Spleen (tissue), 11 donors: ENCODE results near the gene RBBP6. TPM values are rescaled to one million over a fixed set of nuclear protein-coding genes. Genes with fewer than 3 reads are reported as not detected.

ENCODE experiments used
- DNase-seq: peaks from one replicate; pipeline ENCODE4 v3.0.0-alpha.2; 2020
- H3K27ac ChIP-seq, 8 donors: fragments of 200-600 bp; sonication (generic) in 7 of 8; 1 replicate in 4 of 8; 2 replicates in 4 of 8; pipeline versions ENCODE4 v1.5.0 to v1.8.0; 2016 to 2021; ENCODE audit warnings: inconsistent platforms in 4 of 8, mild to moderate bottlenecking in 4 of 8, moderate library complexity in 1 of 8
- H3K27me3 ChIP-seq, 7 donors: fragments of 200-600 bp; sonication (generic) in 6 of 7; replicated peaks in 1 of 7; 1 replicate in 4 of 7; 2 replicates in 3 of 7; pipeline versions ENCODE4 v1.5.0 to v1.8.0; 2016 to 2021; ENCODE audit warnings: inconsistent platforms in 3 of 7, mild to moderate bottlenecking in 1 of 7
- H3K36me3 ChIP-seq, 6 donors: fragments of 200-600 bp; sonication (generic) in 5 of 6; 1 replicate in 4 of 6; 2 replicates in 2 of 6; pipeline versions ENCODE4 v1.5.0 to v1.8.0; 2016 to 2021; ENCODE audit warnings: inconsistent platforms in 2 of 6
- H3K4me1 ChIP-seq, 6 donors: fragments of 200-600 bp; sonication (generic) in 5 of 6; 1 replicate in 3 of 6; 2 replicates in 3 of 6; pipeline versions ENCODE4 v1.5.0 to v1.8.0; 2016 to 2021; ENCODE audit warnings: inconsistent platforms in 3 of 6
- H3K4me3 ChIP-seq, 8 donors: fragments of 200-600 bp; sonication (generic) in 7 of 8; 1 replicate in 4 of 8; 2 replicates in 4 of 8; pipeline versions ENCODE4 v1.5.0 to v1.8.0; 2016 to 2021; ENCODE audit warnings: inconsistent platforms in 4 of 8, mild to moderate bottlenecking in 4 of 8, moderate library complexity in 2 of 8
- H3K9me3 ChIP-seq, 8 donors: fragments of 200-600 bp; sonication (generic) in 7 of 8; 1 replicate in 4 of 8; 2 replicates in 4 of 8; pipeline versions ENCODE4 v1.5.0 to v1.8.0; 2016 to 2021; ENCODE audit warnings: inconsistent platforms in 4 of 8
- CTCF ChIP-seq, 11 experiments: fragments of 200-600 bp in 7 of 11; fragments of 450-650 bp in 4 of 11; sonication (generic) in 4 of 11; IDR thresholded peaks in 8 of 11; conservative IDR thresholded peaks in 3 of 11; 1 replicate in 7 of 11; 2 replicates in 4 of 11; pipeline versions ENCODE4 v1.4.0 to v1.8.0; 2016 to 2021; ENCODE audit warnings: antibody characterized with exemption in 11 of 11, inconsistent platforms in 4 of 11, mild to moderate bottlenecking in 1 of 11
- POLR2A ChIP-seq, 3 donors: fragments of 450-650 bp; IDR thresholded peaks; one replicate each; pipeline ENCODE4 v1.5.1; 2017; ENCODE audit warnings: antibody characterized with exemption in 3 of 3, mild to moderate bottlenecking in 1 of 3
- POLR2AphosphoS5 ChIP-seq, 3 donors: sonication (generic); formaldehyde crosslinking; IDR thresholded peaks; one replicate each; pipeline ENCODE4 v1.5.1; 2017; ENCODE audit warnings: antibody characterized with exemption in 3 of 3
- WGBS, 5 donors: extraction: QIAGEN DNeasy Blood & Tissue Kit in 3 of 5; methylation state at CpG; one replicate each; pipeline versions ENCODE4 v1.1.5 to v1.1.7; 2013 to 2018; 5-methylcytosine and 5-hydroxymethylcytosine counted together
- intact Hi-C: fragments of 100-400 bp; cut with DNase I; formaldehyde crosslinking; loops from one replicate; pipeline ENCODE4 v1.15.0; 2023; ENCODE audit warnings: low total_unique reads
- polyA plus RNA-seq, 3 donors: library from polyadenylated mRNA; stranded (reverse); fragments of 200-250 nt; gene quantifications; one replicate each; pipeline ENCODE4 v1.2.1, GENCODE V29; 2013
- total RNA-seq, 7 donors: library from RNA; depleted of rRNA in 3 of 7; stranded (reverse); fragments of >200 nt in 3 of 7; fragmentation: NEBNext Ultra II Directional in 4 of 7; extraction: Animal tissue kit (Norgen Biotek cat#: 25700) in 4 of 7; gene quantifications; one replicate each; pipeline versions ENCODE4 v1.1.0 to v1.2.1, GENCODE V29; 2016 to 2021
- donor health status: healthy with polysubstance abuse.
- donor health status: DM: no; HTN: no; CAD: no; lungs with moderate emphysema.
- donor health status: DM: no; HTN: no; CAD: no.
- donor health status: Bipolar disorder and iron deficiency.
- donor health status: healthy.
- donor health status: DM: no; HTN: no; CAD: no.
- donor health status: DM: yes; HTN: yes; CAD: no.

RBBP6 gene
- total and polyA plus RNA-seq, 10 donors = 34.3 to 83.9 (median 66.4) TPM

GRCh38 chr16:24511792-24512191, 27.6 kb upstream of the RBBP6 start:
- no peak for DNase-seq
- Histone ChIP-seq H3K4me3 (no peak overlapping the region), H3K9me3 (no peaks in the 10 kb centered on the region), H3K27me3 (peaks cover 0 to 11% (median 0%) of the 10 kb centered on the region in 7 donors), H3K4me1 (peaks cover 0 to 2% (median under 1%) of the 10 kb centered on the region in 6 donors), H3K36me3 (no peaks in the 10 kb centered on the region), H3K27ac (no peak overlapping the region)
- TF ChIP-seq CTCF (IDR thresholded peaks at IDR 0.05 in 8 of 11, conservative IDR thresholded peaks at IDR 0.05 in 3 of 11) = no peak
- TF ChIP-seq POLR2AphosphoS5 (IDR thresholded peaks at IDR 0.05) = no peak
- TF ChIP-seq POLR2A (IDR thresholded peaks at IDR 0.05) = no peak
- intact Hi-C loops = no loop called here
- WGBS, 5 donors = 81 to 89% (median 85%) methylated on average over 5 of the region's 5 CpGs

- DNase-seq = no peak
- WGBS, 5 donors = 76 to 97% (median 86%) methylated on average over 2 of the region's 2 CpGs
- Histone ChIP-seq H3K36me3 (no peaks in the 10 kb centered on the region), H3K9me3 (no peaks in the 10 kb centered on the region), H3K4me1 (peaks cover 0 to 10% (median 9%) of the 10 kb centered on the region in 6 donors), H3K27me3 (peaks cover 0 to 8% (median 0%) of the 10 kb centered on the region in 7 donors), H3K27ac (no peak overlapping the region), H3K4me3 (no peak overlapping the region)
- TF ChIP-seq POLR2A (IDR thresholded peaks at IDR 0.05) (no peak), CTCF (IDR thresholded peaks at IDR 0.05 in 8 of 11, conservative IDR thresholded peaks at IDR 0.05 in 3 of 11) (no peak), POLR2AphosphoS5 (IDR thresholded peaks at IDR 0.05) (no peak)
- intact Hi-C loops = no loop called here
Measured at GRCh38 chr16:24514096-24514495, 25.3 kb upstream of the RBBP6 start.

GRCh38 chr16:24515186-24515585, 24.2 kb upstream of the RBBP6 start:
- DNase-seq = no peak
- Histone ChIP-seq H3K27ac (no peak overlapping the region), H3K36me3 (no peaks in the 10 kb centered on the region), H3K9me3 (no peaks in the 10 kb centered on the region), H3K27me3 (peaks cover 0 to 8% (median 0%) of the 10 kb centered on the region in 7 donors), H3K4me1 (peaks cover 0 to 10% (median 9%) of the 10 kb centered on the region in 6 donors), H3K4me3 (no peak overlapping the region)
- TF ChIP-seq POLR2AphosphoS5 (IDR thresholded peaks at IDR 0.05) (no peak), POLR2A (IDR thresholded peaks at IDR 0.05) (no peak), CTCF (IDR thresholded peaks at IDR 0.05 in 8 of 11, conservative IDR thresholded peaks at IDR 0.05 in 3 of 11) (no peak)
- 90 to 97% (median 93%) methylated on average over 4 to 5 of the region's 5 CpGs for WGBS, 5 donors
- intact Hi-C loops = no loop called here

- TF ChIP-seq CTCF (IDR thresholded peaks at IDR 0.05 in 8 of 11, conservative IDR thresholded peaks at IDR 0.05 in 3 of 11) (peak; percentile 58 to 86 (median 79)), POLR2AphosphoS5 (IDR thresholded peaks at IDR 0.05) (no peak)
Measured at GRCh38 chr16:24516900-24517669, 22.3 kb upstream of the RBBP6 start.

More at GRCh38 chr16:24516900-24517669, 22.3 kb upstream of the RBBP6 start:
- H3K27me3 ChIP-seq = peaks cover 0 to 8% (median 0%) of the 10 kb centered on the region in 7 donors
- no peak overlapping the region for H3K27ac ChIP-seq
- H3K9me3 ChIP-seq = no peaks in the 10 kb centered on the region
- H3K4me3 ChIP-seq = peak overlapping the region in 2 of 8 donors; percentile 23 to 52
- peak; percentile 81 for DNase-seq
- H3K36me3 ChIP-seq = no peaks in the 10 kb centered on the region
- peaks cover 0 to 10% (median 9%) of the 10 kb centered on the region in 6 donors for H3K4me1 ChIP-seq
- intact Hi-C loops = no loop called here
- 31 to 41% (median 36%) methylated on average over 20 of the region's 20 CpGs for WGBS, 5 donors
